SK-N-SH (cell line): ENCODE measurements around the gene TMEM176B. TPM values are rescaled to one million over a fixed set of nuclear protein-coding genes. Genes with fewer than 3 reads are reported as not detected.

Experiments used
- CTCF ChIA-PET: fragments of 300-600, 350-600 bp; formaldehyde crosslinking; extraction: SDS; loops from one replicate; lab custom pipeline; 2021; lab: Yijun Ruan, JAX
- POLR2A ChIA-PET: fragments of 350-600 bp; sonication (Branson Sonifier 250); formaldehyde crosslinking; extraction: SDS; loops from one replicate; lab custom pipeline; 2020; ENCODE audit warnings: antibody characterized with exemption, inconsistent platforms; lab: Yijun Ruan, JAX
- DNase-seq: peaks from one replicate; pipeline ENCODE4 v3.0.0; 2012
- H2AFZ ChIP-seq: fragments of 200-600 bp; sonication (generic); 2 replicates; pipeline ENCODE4 v1.8.1; 2016; ENCODE audit warnings: antibody characterized with exemption, mild to moderate bottlenecking, low read depth
- H3F3A ChIP-seq: fragments of 200-600 bp; sonication (generic); replicated peaks from 2 replicates; pipeline ENCODE3; 2016; ENCODE audit warnings: antibody characterized with exemption, mild to moderate bottlenecking; ENCODE audit not compliant: insufficient read depth
- H3K27ac ChIP-seq, 2 experiments: fragments of 200-500 bp in 1 of 2; fragments of 200-600 bp in 1 of 2; sonication (Bioruptor generic) in 1 of 2; sonication (generic), shearing (Covaris generic) in 1 of 2; 2 replicates each; pipeline versions ENCODE4 v1.5.1 to v1.6.1; 2014 to 2016; ENCODE audit warnings: low read depth in 2 of 2, inconsistent platforms in 1 of 2, low read length in 1 of 2, mild to moderate bottlenecking in 1 of 2, mixed read lengths in 1 of 2
- H3K27me3 ChIP-seq: fragments of 200-600 bp; sonication (generic), shearing (Covaris generic); 2 replicates; pipeline ENCODE4 v1.6.1; 2016; ENCODE audit warnings: mixed run types; ENCODE audit not compliant: insufficient read depth
- H3K36me3 ChIP-seq, 2 experiments: fragments of 200-500 bp in 1 of 2; fragments of 200-600 bp in 1 of 2; sonication (Bioruptor generic) in 1 of 2; sonication (generic) in 1 of 2; replicated peaks in 1 of 2; 2 replicates each; pipeline versions ENCODE3 to v1.5.1; 2014 to 2016; ENCODE audit warnings: low read length in 1 of 2, mild to moderate bottlenecking in 1 of 2; ENCODE audit not compliant: insufficient read depth in 2 of 2, control insufficient read depth in 1 of 2
- H3K4me1 ChIP-seq, 2 experiments: fragments of 200-500 bp in 1 of 2; fragments of 200-600 bp in 1 of 2; sonication (Bioruptor generic) in 1 of 2; sonication (generic), shearing (Covaris generic) in 1 of 2; 2 replicates each; pipeline versions ENCODE4 v1.5.1 to v1.6.1; 2014 to 2016; ENCODE audit warnings: low read depth in 1 of 2, low read length in 1 of 2, mixed run types in 1 of 2; ENCODE audit not compliant: insufficient read depth in 2 of 2, control insufficient read depth in 1 of 2
- H3K4me2 ChIP-seq: fragments of 200-600 bp; sonication (generic), shearing (Covaris generic); 2 replicates; pipeline ENCODE4 v1.6.1; 2017; ENCODE audit warnings: mixed run types
- H3K4me3 ChIP-seq, 2 experiments: fragments of 200-500 bp in 1 of 2; fragments of 200-600 bp in 1 of 2; sonication (Bioruptor generic) in 1 of 2; sonication (generic), shearing (Covaris generic) in 1 of 2; 2 replicates each; pipeline versions ENCODE4 v1.5.1 to v1.8.1; 2014 to 2016; ENCODE audit warnings: low read depth in 2 of 2, inconsistent platforms in 1 of 2, low read length in 1 of 2, mild to moderate bottlenecking in 1 of 2, mixed read lengths in 1 of 2, moderate library complexity in 1 of 2
- H3K79me2 ChIP-seq: fragments of 200-600 bp; sonication (generic); 2 replicates; pipeline ENCODE4 v1.8.1; 2017; ENCODE audit warnings: mild to moderate bottlenecking; ENCODE audit not compliant: insufficient read depth
- H3K9ac ChIP-seq: fragments of 200-600 bp; sonication (generic); 2 replicates; pipeline ENCODE4 v1.6.1; 2017; ENCODE audit warnings: mixed run types
- H3K9me2 ChIP-seq: fragments of 200-600 bp; sonication (generic); 2 replicates; pipeline ENCODE4 v1.6.1; 2017; ENCODE audit warnings: mixed run types
- H3K9me3 ChIP-seq: fragments of 200-600 bp; sonication (generic); 2 replicates; pipeline ENCODE4 v1.6.1; 2017; ENCODE audit warnings: mixed run types, mild to moderate bottlenecking, moderate library complexity
- H4K20me1 ChIP-seq: fragments of 200-600 bp; sonication (generic); 2 replicates; pipeline ENCODE4 v1.6.1; 2017; ENCODE audit warnings: mild to moderate bottlenecking, mixed run types; ENCODE audit not compliant: insufficient read depth
- ELF1 ChIP-seq: IDR thresholded peaks from 2 replicates; pipeline ENCODE4 v1.4.0; 2012
- EP300 ChIP-seq, 2 experiments: IDR thresholded peaks; 2 replicates each; pipeline versions ENCODE4 v1.4.0 to v1.6.1; 2012; ENCODE audit warnings: borderline replicate concordance in 1 of 2, low read depth in 1 of 2, low read length in 1 of 2
- EZH2phosphoT487 ChIP-seq: fragments of 200-600 bp; sonication (generic); IDR thresholded peaks from 2 replicates; pipeline ENCODE4 v1.6.1; 2017; ENCODE audit warnings: low read depth, mixed run types, mild to moderate bottlenecking, antibody characterized with exemption, moderate library complexity, borderline replicate concordance
- FOSL2 ChIP-seq: IDR thresholded peaks from 2 replicates; pipeline ENCODE4 v1.4.0; 2012; ENCODE audit warnings: low read depth, mild to moderate bottlenecking, moderate library complexity, borderline replicate concordance
- FOXJ3 ChIP-seq: sonication (generic); formaldehyde crosslinking; IDR thresholded peaks from 2 replicates; pipeline ENCODE4 v1.5.1; 2020; ENCODE audit warnings: mild to moderate bottlenecking, missing genetic modification reagents
- FOXM1 ChIP-seq: IDR thresholded peaks from 2 replicates; pipeline ENCODE4 v1.4.0; 2012; ENCODE audit warnings: low read depth, mild to moderate bottlenecking
- MEF2A ChIP-seq: IDR thresholded peaks from 2 replicates; pipeline ENCODE4 v1.4.0; 2012; ENCODE audit warnings: low read depth, borderline replicate concordance
- POLR2AphosphoS5 ChIP-seq: IDR thresholded peaks from 2 replicates; pipeline ENCODE4 v1.6.1; 2012; ENCODE audit warnings: low read depth, low read length
- RAD21 ChIP-seq: IDR thresholded peaks from 2 replicates; pipeline ENCODE4 v1.6.1; 2012; ENCODE audit warnings: mild to moderate bottlenecking, low read length
- RCOR1 ChIP-seq: fragments of 150-350 bp; IDR thresholded peaks from 2 replicates; pipeline ENCODE4 v1.6.1; 2017; ENCODE audit warnings: antibody characterized with exemption, low read length
- RXRA ChIP-seq: IDR thresholded peaks from 2 replicates; pipeline ENCODE4 v1.4.0; 2012; ENCODE audit warnings: low read depth, mild to moderate bottlenecking, borderline replicate concordance
- SMC3 ChIP-seq: IDR thresholded peaks from 2 replicates; pipeline ENCODE4 v1.6.1; 2012; ENCODE audit warnings: low read depth, low read length, improper control_type of control experiment
- TCF12 ChIP-seq: IDR thresholded peaks from 2 replicates; pipeline ENCODE4 v1.4.0; 2012
- USF1 ChIP-seq: IDR thresholded peaks from 2 replicates; pipeline ENCODE4 v1.4.0; 2012; ENCODE audit warnings: low read depth, borderline replicate concordance
- WGBS: methylation state at CpG from one replicate; pipeline ENCODE4 v1.1.6; 2017; ENCODE audit warnings: low lambda C conversion rate; 5-methylcytosine and 5-hydroxymethylcytosine counted together
- polyA plus RNA-seq, 3 experiments: library from polyadenylated mRNA; depleted of rRNA; stranded (reverse); fragments of >200 nt; gene quantifications; 2 replicates each; pipeline ENCODE4 v1.2.3, GENCODE V29; 2012
- TF ChIP-seq, protein P1 (sequence below): fragments of 200-600 bp; sonication (generic); IDR thresholded peaks from 2 replicates; pipeline ENCODE4 v1.6.1; 2017; ENCODE audit warnings: antibody characterized with exemption, mild to moderate bottlenecking, moderate library complexity
- TF ChIP-seq, protein P2 (sequence below): IDR thresholded peaks from 2 replicates; pipeline ENCODE4 v1.4.0; 2012; ENCODE audit warnings: low read depth

The TMEM176B gene
- polyA plus RNA-seq, 1 of the 3 experiments (the other 2 are of a cell fraction) = not detected

- Histone ChIP-seq H2AFZ (no peak overlapping the region), H3K79me2 (no peaks in the 10 kb centered on the region), H3K9ac (no peak overlapping the region), H3K27ac (peak overlapping the region in 1 of 2 experiments; percentile 100; a peak in 2 of 4 replicates), H3K9me2 (no peaks in the 10 kb centered on the region), H4K20me1 (no peaks in the 10 kb centered on the region), H3K36me3 (no peaks in the 10 kb centered on the region), H3F3A (no peaks in the 10 kb centered on the region), H3K9me3 (no peaks in the 10 kb centered on the region), H3K4me1 (peaks cover 19 to 48% of the 10 kb centered on the region in 2 experiments; a peak in 3 of 4 replicates), H3K4me2 (no peak overlapping the region), H3K4me3 (no peak overlapping the region), H3K27me3 (no peaks in the 10 kb centered on the region)
- TF ChIP-seq TCF12 (no peak), FOXJ3 (no peak), FOSL2 (no peak), USF1 (no peak), RCOR1 (no peak)
- WGBS = 55% methylated on average over 5 of the region's 5 CpGs
- ChIA-PET CTCF (interaction anchor here (1.0 to 9.3 kb wide), 6 partner anchors 7 to 194 kb away, joined by 3 to 72 read pairs (median 14); no protein-coding TSS in a partner anchor), POLR2A (no interaction called here)
- peak; percentile 23 for DNase-seq
These were observed 8.9 kb downstream of the TMEM176B start for GRCh38 chr7:150791304-150791703.

DNA sequence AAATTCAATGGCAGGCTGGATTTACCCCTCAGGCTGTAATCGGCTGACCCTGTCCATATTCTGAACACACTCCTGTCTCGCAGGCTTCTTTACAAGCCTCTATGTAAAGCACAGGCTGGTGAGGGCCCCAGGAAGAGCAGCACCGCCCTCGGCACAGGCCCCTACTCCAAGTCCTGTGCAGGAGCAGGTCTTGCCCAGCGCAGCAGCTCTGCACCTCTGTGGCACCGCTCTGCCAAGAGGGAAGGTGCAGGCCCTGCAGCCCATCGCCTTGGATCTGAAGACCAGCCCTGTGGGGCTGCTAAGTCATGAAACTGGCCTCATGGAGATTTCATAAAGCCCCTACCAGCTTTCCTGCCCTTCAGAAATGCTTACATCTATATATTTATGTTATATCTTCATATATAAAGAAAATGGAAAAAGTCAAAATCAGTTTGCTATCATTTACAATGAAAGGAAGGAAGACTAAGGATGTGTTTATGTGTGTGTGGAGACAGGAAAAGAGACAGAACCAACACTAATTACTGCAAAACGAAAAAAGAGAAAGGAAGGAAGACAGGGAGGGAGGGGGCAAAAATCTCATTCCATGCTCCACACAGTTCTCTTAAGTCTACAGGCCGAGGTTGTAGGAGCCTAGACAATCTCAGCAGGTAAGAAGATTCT is 9.6 kb downstream of the TMEM176B start:
- no peak for TF ChIP-seq MEF2A
- TF ChIP-seq POLR2AphosphoS5 = no peak
- TF ChIP-seq RAD21 = no peak
- TF ChIP-seq, protein P1, sequence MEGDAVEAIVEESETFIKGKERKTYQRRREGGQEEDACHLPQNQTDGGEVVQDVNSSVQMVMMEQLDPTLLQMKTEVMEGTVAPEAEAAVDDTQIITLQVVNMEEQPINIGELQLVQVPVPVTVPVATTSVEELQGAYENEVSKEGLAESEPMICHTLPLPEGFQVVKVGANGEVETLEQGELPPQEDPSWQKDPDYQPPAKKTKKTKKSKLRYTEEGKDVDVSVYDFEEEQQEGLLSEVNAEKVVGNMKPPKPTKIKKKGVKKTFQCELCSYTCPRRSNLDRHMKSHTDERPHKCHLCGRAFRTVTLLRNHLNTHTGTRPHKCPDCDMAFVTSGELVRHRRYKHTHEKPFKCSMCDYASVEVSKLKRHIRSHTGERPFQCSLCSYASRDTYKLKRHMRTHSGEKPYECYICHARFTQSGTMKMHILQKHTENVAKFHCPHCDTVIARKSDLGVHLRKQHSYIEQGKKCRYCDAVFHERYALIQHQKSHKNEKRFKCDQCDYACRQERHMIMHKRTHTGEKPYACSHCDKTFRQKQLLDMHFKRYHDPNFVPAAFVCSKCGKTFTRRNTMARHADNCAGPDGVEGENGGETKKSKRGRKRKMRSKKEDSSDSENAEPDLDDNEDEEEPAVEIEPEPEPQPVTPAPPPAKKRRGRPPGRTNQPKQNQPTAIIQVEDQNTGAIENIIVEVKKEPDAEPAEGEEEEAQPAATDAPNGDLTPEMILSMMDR = no peak
- no peak for TF ChIP-seq EZH2phosphoT487
- no peak for TF ChIP-seq EP300 (IDR thresholded peaks at IDR 0.05; ENCODE audit: borderline replicate concordance in 1 of 2, low read depth in 1 of 2, low read length in 1 of 2)
- no peak for TF ChIP-seq RXRA
- TF ChIP-seq FOXM1 = no peak
- TF ChIP-seq SMC3 = no peak
- no peak for TF ChIP-seq ELF1
- TF ChIP-seq, protein P2, sequence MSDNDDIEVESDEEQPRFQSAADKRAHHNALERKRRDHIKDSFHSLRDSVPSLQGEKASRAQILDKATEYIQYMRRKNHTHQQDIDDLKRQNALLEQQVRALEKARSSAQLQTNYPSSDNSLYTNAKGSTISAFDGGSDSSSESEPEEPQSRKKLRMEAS = no peak
- H2AFZ ChIP-seq = no peak overlapping the region
- no peak overlapping the region for H3K4me2 ChIP-seq
- CTCF ChIA-PET = interaction anchor here (1.0 to 12.3 kb wide), 11 partner anchors 8 to 342 kb away, joined by 3 to 136 read pairs (median 24); no protein-coding TSS in a partner anchor
- H3K4me1 ChIP-seq = peaks cover 19 to 52% of the 10 kb centered on the region in 2 experiments; a peak in 3 of 4 replicates
- H4K20me1 ChIP-seq = no peaks in the 10 kb centered on the region
- H3K36me3 ChIP-seq = no peaks in the 10 kb centered on the region
- no peaks in the 10 kb centered on the region for H3K9me2 ChIP-seq
- no peaks in the 10 kb centered on the region for H3K79me2 ChIP-seq
- peak; percentile 10 for DNase-seq
- H3F3A ChIP-seq = no peaks in the 10 kb centered on the region
- no peak overlapping the region for H3K9ac ChIP-seq
- H3K27me3 ChIP-seq = no peaks in the 10 kb centered on the region
- POLR2A ChIA-PET = no interaction called here
- 67% methylated on average over 7 of the region's 9 CpGs for WGBS
- no peak overlapping the region for H3K4me3 ChIP-seq
- H3K27ac ChIP-seq = peak overlapping the region in 1 of 2 experiments; percentile 100; a peak in 2 of 4 replicates
- H3K9me3 ChIP-seq = no peaks in the 10 kb centered on the region
